ENCODE results near the gene SSH2.

Gene SSH2

GRCh38 chr17:29749045-29749825 is 180.8 kb downstream of the SSH2 start:
- Histone ChIP-seq H3K27ac (no peak overlapping the region), H3K4me3 (no peak overlapping the region)
- DNase-seq (ENCODE audit: low spot score): no peak
- no peak for TF ChIP-seq CTCF (IDR thresholded peaks at IDR 0.05)

GRCh38 chr17:29748400-29748799 is 181.6 kb downstream of the SSH2 start:
- Histone ChIP-seq H3K4me3 (no peak overlapping the region), H3K27ac (no peak overlapping the region)
- no peak for TF ChIP-seq CTCF (IDR thresholded peaks at IDR 0.05)
- no peak for DNase-seq (ENCODE audit: low spot score)

GRCh38 chr17:29747660-29748059 is 182.4 kb downstream of the SSH2 start:
- H3K27ac ChIP-seq: no peak overlapping the region
- H3K4me3 ChIP-seq: no peak overlapping the region
- DNase-seq (ENCODE audit: low spot score): no peak
- no peak for TF ChIP-seq CTCF (IDR thresholded peaks at IDR 0.05)

- H3K27ac ChIP-seq: no peak overlapping the region
- TF ChIP-seq CTCF (IDR thresholded peaks at IDR 0.05): no peak
- no peak for DNase-seq (ENCODE audit: low spot score)
- H3K4me3 ChIP-seq: no peak overlapping the region
Observed at GRCh38 chr17:29746669-29747068, 183.4 kb downstream of the SSH2 start.

- DNase-seq (ENCODE audit: low spot score): no peak
- Histone ChIP-seq H3K27ac (no peak overlapping the region), H3K4me3 (no peak overlapping the region)
- TF ChIP-seq CTCF (IDR thresholded peaks at IDR 0.05): no peak
Observed at GRCh38 chr17:29744121-29744520, 185.9 kb downstream of the SSH2 start.

GRCh38 chr17:29742210-29742513 is 187.9 kb downstream of the SSH2 start:
- no peak overlapping the region for H3K4me3 ChIP-seq
- no peak for TF ChIP-seq CTCF (IDR thresholded peaks at IDR 0.05)
- H3K27ac ChIP-seq: no peak overlapping the region
- no peak for DNase-seq (ENCODE audit: low spot score)

GRCh38 chr17:29740017-29740416 is 190.0 kb downstream of the SSH2 start:
- Histone ChIP-seq H3K4me3 (no peak overlapping the region), H3K27ac (no peak overlapping the region)
- no peak for TF ChIP-seq CTCF (IDR thresholded peaks at IDR 0.05)
- no peak for DNase-seq (ENCODE audit: low spot score)

All from coronary artery (tissue), 2 donors.